Vagina (tissue), 2 donors: ENCODE measurements around the gene MYO10.

Source experiments
- CTCF ChIP-seq, 3 experiments: fragments of 450-650 bp in 2 of 3; fragments of 200-600 bp in 1 of 3; sonication (generic) in 1 of 3; IDR thresholded peaks; one replicate each; pipeline ENCODE4 v1.5.1; 2017 to 2019; ENCODE audit warnings: antibody characterized with exemption in 3 of 3, mild to moderate bottlenecking in 2 of 3, moderate library complexity in 2 of 3
- POLR2A ChIP-seq, 2 donors: fragments of 450-650 bp; IDR thresholded peaks; one replicate each; pipeline ENCODE4 v1.6.1; 2017; ENCODE audit warnings: antibody characterized with exemption in 2 of 2, mild to moderate bottlenecking in 2 of 2, moderate library complexity in 2 of 2
- POLR2AphosphoS5 ChIP-seq, 2 donors: sonication (generic); formaldehyde crosslinking; IDR thresholded peaks; one replicate each; pipeline ENCODE4 v1.9.0; 2017; ENCODE audit warnings: antibody characterized with exemption in 2 of 2, mild to moderate bottlenecking in 2 of 2, low read depth in 1 of 2; ENCODE audit not compliant: insufficient read depth in 1 of 2

DNA sequence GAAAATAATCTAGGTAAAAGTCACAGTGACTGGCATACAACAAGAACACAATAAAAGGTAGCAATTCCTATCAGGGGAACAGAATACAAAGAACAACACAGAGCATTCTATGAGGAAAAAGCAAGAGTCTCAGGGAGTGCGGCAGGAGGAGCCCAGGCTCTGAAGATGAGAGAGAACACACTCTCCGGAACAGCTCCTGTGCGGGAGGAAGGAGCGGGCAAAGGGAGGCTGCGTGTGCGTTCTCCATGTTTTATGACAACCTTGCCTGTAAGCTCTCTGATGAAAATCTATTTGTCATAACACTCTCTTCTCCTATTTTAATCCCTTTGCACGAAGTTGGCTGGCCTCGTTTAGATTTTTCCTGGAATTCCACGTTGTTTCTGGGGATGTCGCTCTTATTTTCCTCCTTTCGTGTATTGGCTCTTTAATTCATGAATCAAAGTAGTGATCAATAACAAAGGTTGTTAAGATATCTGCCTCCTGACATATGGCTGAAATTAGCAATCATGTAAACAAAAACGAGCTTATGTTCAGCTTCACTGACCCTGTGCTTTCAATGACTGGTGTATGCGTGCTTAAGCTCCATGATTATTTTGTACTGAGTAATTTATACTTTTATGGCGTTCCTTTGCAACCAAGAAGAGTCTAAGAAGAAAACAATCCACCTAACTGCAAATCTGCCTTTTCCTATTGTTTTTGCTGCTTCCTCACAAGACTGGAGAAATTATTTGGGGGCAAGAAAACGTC lies 109.5 kb downstream of the MYO10 start:
- TF ChIP-seq POLR2AphosphoS5 (IDR thresholded peaks at IDR 0.05; ENCODE audit: insufficient read depth in 1 of 2, low read depth in 1 of 2) = no peak
- TF ChIP-seq POLR2A (IDR thresholded peaks at IDR 0.05) = no peak
- TF ChIP-seq CTCF (IDR thresholded peaks at IDR 0.05) = no peak
